Uterus (tissue), 4 donors: ENCODE data around the gene LRRC39. TPM values are rescaled to one million over a fixed set of nuclear protein-coding genes. Genes with fewer than 3 reads are reported as not detected.

Source experiments
- DNase-seq, 2 donors: peaks; one replicate each; pipeline ENCODE4 v3.0.0-alpha.2; 2019 to 2020
- H3K27ac ChIP-seq, 2 donors: fragments of 200-600 bp; sonication (generic); 1 replicate in 1 of 2; 2 replicates in 1 of 2; pipeline ENCODE4 v1.5.1; 2016 to 2018
- H3K27me3 ChIP-seq, 2 donors: fragments of 200-600 bp; sonication (generic); one replicate each; pipeline ENCODE4 v1.5.1; 2018 to 2019; ENCODE audit warnings: control low read depth in 1 of 2
- H3K36me3 ChIP-seq, 2 donors: fragments of 200-600 bp; sonication (generic); one replicate each; pipeline ENCODE4 v1.5.1; 2019; ENCODE audit warnings: control low read depth in 1 of 2
- H3K4me1 ChIP-seq, 2 donors: fragments of 200-600 bp; sonication (generic); one replicate each; pipeline ENCODE4 v1.5.1; 2018 to 2019; ENCODE audit warnings: control low read depth in 1 of 2
- H3K4me3 ChIP-seq, 2 donors: fragments of 200-600 bp; sonication (generic); 1 replicate in 1 of 2; 2 replicates in 1 of 2; pipeline ENCODE4 v1.5.1; 2018 to 2019; ENCODE audit warnings: mild to moderate bottlenecking in 1 of 2
- H3K9me3 ChIP-seq, 2 donors: fragments of 200-600 bp; sonication (generic); one replicate each; pipeline ENCODE4 v1.5.1; 2019; ENCODE audit warnings: control low read depth in 1 of 2
- POLR2A ChIP-seq, 2 donors: fragments of 450-650 bp; IDR thresholded peaks; one replicate each; pipeline ENCODE4 v1.6.1; 2016; ENCODE audit warnings: antibody characterized with exemption in 2 of 2, mild to moderate bottlenecking in 1 of 2, moderate library complexity in 1 of 2
- intact Hi-C: fragments of 100-400 bp; cut with DNase I; formaldehyde crosslinking; loops from one replicate; pipeline ENCODE4 v1.15.1; 2023; ENCODE audit warnings: low total_unique reads
- total RNA-seq, 4 donors: library from RNA; depleted of rRNA in 3 of 4; stranded (reverse); fragments of >200 nt in 3 of 4; gene quantifications; one replicate each; pipeline versions ENCODE4 v1.1.0 to v1.2.4, GENCODE V29; 2014 to 2023
- TF ChIP-seq, protein P1 (sequence below), 4 experiments: fragments of 200-600 bp in 2 of 4; fragments of 450-650 bp in 2 of 4; sonication (generic) in 2 of 4; IDR thresholded peaks; one replicate each; pipeline ENCODE4 v1.5.1; 2016 to 2019; ENCODE audit warnings: antibody characterized with exemption in 4 of 4, mild to moderate bottlenecking in 2 of 4, moderate library complexity in 1 of 4
- donor health status: DM: yes; HTN: yes; CAD: no.

The LRRC39 gene
- total RNA-seq, 4 donors from 2014 or later: 1.2 to 2.6 (median 1.5) TPM; not detected in 1

DNA sequence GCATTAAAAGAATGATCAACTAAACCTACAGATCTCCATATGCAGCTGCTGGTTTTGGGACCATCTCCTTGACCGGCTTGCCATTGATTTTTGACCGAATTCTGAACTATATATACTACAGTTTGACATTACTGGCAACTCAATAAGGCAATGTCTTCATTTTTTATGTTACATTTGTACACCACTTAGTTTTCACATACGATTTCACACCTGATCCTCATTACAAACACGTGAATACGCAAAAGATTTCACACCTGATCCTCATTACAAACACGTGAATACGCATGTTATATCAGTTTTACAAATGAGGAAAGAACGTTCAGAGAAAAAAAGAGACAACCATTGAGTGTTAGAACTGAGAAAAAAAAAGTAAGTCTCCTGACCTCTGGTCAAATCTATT is 46.4 kb downstream of the LRRC39 start:
- Histone ChIP-seq H3K4me3 (no peak overlapping the region), H3K27ac (no peak overlapping the region), H3K4me1 (peaks cover 6 to 13% of the 10 kb centered on the region in 2 donors), H3K27me3 (no peaks in the 10 kb centered on the region), H3K36me3 (no peaks in the 10 kb centered on the region), H3K9me3 (no peaks in the 10 kb centered on the region)
- DNase-seq: no peak
- intact Hi-C loops: no loop called here
- TF ChIP-seq POLR2A (IDR thresholded peaks at IDR 0.05): no peak
- TF ChIP-seq, protein P1, sequence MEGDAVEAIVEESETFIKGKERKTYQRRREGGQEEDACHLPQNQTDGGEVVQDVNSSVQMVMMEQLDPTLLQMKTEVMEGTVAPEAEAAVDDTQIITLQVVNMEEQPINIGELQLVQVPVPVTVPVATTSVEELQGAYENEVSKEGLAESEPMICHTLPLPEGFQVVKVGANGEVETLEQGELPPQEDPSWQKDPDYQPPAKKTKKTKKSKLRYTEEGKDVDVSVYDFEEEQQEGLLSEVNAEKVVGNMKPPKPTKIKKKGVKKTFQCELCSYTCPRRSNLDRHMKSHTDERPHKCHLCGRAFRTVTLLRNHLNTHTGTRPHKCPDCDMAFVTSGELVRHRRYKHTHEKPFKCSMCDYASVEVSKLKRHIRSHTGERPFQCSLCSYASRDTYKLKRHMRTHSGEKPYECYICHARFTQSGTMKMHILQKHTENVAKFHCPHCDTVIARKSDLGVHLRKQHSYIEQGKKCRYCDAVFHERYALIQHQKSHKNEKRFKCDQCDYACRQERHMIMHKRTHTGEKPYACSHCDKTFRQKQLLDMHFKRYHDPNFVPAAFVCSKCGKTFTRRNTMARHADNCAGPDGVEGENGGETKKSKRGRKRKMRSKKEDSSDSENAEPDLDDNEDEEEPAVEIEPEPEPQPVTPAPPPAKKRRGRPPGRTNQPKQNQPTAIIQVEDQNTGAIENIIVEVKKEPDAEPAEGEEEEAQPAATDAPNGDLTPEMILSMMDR (IDR thresholded peaks at IDR 0.05): no peak

DNA sequence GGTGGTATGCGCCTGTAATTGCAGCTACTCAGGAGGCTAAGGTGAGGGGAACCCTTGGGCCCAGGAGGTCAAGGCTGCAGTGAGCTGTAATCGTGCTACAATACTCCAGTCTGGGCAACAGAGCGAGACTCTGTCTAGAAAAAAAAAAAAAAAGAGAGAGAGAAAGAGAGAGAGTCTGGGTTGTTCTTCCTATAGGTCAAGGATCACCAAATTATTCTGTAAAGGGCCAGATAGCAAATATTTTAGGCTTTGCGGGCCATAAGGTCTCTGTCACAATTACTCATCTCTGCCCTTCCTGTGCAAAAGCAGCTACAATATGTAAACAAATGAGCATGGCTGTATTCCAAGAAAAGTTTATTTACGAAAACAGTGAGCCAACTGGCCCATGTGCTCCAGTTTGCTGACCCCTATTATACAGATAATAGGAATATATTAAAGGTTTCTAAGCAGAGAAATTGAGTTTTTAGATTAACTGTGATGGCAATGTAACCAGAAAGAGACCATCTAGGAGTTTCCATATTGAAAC is 47.4 kb downstream of the LRRC39 start:
- no peak for TF ChIP-seq POLR2A (IDR thresholded peaks at IDR 0.05)
- TF ChIP-seq, protein P1 (IDR thresholded peaks at IDR 0.05): no peak
- intact Hi-C loops: no loop called here
- no peak for DNase-seq
- Histone ChIP-seq H3K27ac (no peak overlapping the region), H3K9me3 (no peaks in the 10 kb centered on the region), H3K36me3 (no peaks in the 10 kb centered on the region), H3K4me3 (no peak overlapping the region), H3K27me3 (no peaks in the 10 kb centered on the region), H3K4me1 (peaks cover 6 to 13% of the 10 kb centered on the region in 2 donors)

DNA sequence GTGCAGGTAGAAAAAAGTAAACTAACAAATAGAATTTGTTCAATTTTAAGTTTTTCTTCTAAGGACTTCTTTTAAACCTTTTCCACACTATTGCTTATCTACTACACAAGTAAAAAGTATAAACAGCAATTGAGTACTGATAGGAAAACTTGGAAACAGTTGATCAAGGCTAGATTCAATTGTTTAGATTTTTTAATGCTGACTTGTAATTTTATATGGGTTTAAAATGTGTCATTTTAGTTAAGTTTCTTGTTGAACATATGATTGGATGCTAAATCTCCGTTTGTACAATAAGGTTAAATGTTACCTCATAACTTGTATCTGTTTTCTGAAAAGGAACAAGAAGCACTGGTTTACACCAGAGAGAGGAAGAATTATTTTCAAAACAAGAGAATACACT is 50.8 kb downstream of the LRRC39 start:
- Histone ChIP-seq H3K27ac (no peak overlapping the region), H3K4me1 (peaks cover 0 to 8% of the 10 kb centered on the region in 2 donors), H3K4me3 (no peak overlapping the region), H3K27me3 (no peaks in the 10 kb centered on the region), H3K9me3 (no peaks in the 10 kb centered on the region), H3K36me3 (no peaks in the 10 kb centered on the region)
- TF ChIP-seq POLR2A (IDR thresholded peaks at IDR 0.05): no peak
- TF ChIP-seq, protein P1 (IDR thresholded peaks at IDR 0.05): no peak
- no peak for DNase-seq
- intact Hi-C loops: no loop called here

DNA sequence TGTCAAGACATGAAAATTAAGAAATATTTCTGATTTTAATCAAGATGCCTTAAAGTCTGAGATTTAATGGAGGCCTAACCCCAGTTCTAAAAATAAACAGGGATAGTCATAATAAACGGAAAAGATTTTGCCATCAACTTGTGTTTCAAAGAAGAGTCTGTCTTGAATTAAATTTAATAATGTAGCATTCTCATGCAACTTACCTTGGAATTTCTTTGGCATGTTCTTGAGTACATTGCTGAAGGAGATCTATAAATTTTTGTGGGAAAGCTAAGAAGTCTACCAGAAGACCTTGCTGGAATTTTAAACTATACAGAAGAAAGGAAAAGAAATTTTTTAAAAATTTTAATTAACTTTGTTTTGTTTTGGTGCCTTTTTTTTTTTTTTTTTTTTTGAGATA is 55.9 kb downstream of the LRRC39 start:
- intact Hi-C loops: no loop called here
- Histone ChIP-seq H3K4me3 (no peak overlapping the region), H3K4me1 (no peaks in the 10 kb centered on the region), H3K9me3 (no peaks in the 10 kb centered on the region), H3K36me3 (no peaks in the 10 kb centered on the region), H3K27ac (no peak overlapping the region), H3K27me3 (no peaks in the 10 kb centered on the region)
- DNase-seq: no peak
- TF ChIP-seq, protein P1 (IDR thresholded peaks at IDR 0.05): no peak
- TF ChIP-seq POLR2A (IDR thresholded peaks at IDR 0.05): no peak

DNA sequence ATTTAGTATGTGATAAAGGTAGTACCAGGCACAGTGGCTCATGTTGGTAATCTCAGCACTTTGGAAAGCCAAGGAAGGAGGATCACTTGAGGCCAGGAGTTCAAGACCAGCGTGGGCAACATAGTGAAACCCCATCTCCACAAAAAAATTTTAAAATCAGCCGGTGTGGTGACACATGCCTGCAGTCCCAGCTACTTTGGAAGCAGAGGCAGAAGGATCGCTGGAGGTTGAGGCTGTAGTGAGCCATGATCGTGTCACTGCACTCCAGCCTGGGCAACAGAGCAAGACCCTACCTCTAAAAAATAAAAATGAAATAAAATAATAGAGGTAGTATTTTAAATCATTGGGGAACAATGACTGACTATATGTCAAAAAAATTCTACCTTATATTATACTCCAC is 62.5 kb downstream of the LRRC39 start:
- no peaks in the 10 kb centered on the region for H3K4me1 ChIP-seq
- intact Hi-C loops: no loop called here
- H3K36me3 ChIP-seq: no peaks in the 10 kb centered on the region
- H3K9me3 ChIP-seq: no peaks in the 10 kb centered on the region
- H3K27me3 ChIP-seq: no peaks in the 10 kb centered on the region
- TF ChIP-seq POLR2A (IDR thresholded peaks at IDR 0.05): no peak
- TF ChIP-seq, protein P1 (IDR thresholded peaks at IDR 0.05): no peak
- H3K4me3 ChIP-seq: no peak overlapping the region
- no peak for DNase-seq
- H3K27ac ChIP-seq: no peak overlapping the region
